ENCODE data around the gene ARID5B. TPM values are rescaled to one million over a fixed set of nuclear protein-coding genes. Genes with fewer than 3 reads are reported as not detected.
A peak's percentile ranks its signal among the peaks of the same experiment; 100 is the strongest.

Gene ARID5B
- total and polyA plus RNA-seq, 2 of the 4 experiments (the other 2 are of a cell fraction) = 41.0 to 125 TPM

GRCh38 chr10:62062028-62062427 is 160.5 kb downstream of the ARID5B start:
- Histone ChIP-seq H2BK15ac (ENCODE audit: low read depth, low read length) (no peak overlapping the region), H4K5ac (ENCODE audit: low read depth, low read length) (no peak overlapping the region; the same call in 1 of the 2 replicates), H4K8ac (ENCODE audit: low read depth in 2 of 2, low read length in 2 of 2) (no peak overlapping the region), H2AK9ac (replicated peaks; ENCODE audit: low read depth, low read length, poor library complexity) (no peak overlapping the region), H3K23ac (ENCODE audit: low read depth, low read length) (no peak overlapping the region), H2BK5ac (ENCODE audit: low read depth, low read length, poor library complexity, severe bottlenecking) (peak overlapping the region; percentile 66), H3K36me3 (ENCODE audit: control insufficient read depth, insufficient read depth, low read length) (peaks cover 81% of the 10 kb centered on the region), H3K9ac (ENCODE audit: low read depth, low read length) (no peak overlapping the region), H2AK5ac (ENCODE audit: low read depth, low read length) (no peak overlapping the region), H3K27me3 (ENCODE audit: control insufficient read depth, insufficient read depth, low read length) (no peaks in the 10 kb centered on the region), H3K9me3 (ENCODE audit: control insufficient read depth, insufficient read depth, low read length) (no peaks in the 10 kb centered on the region), H2AFZ (replicated peaks; ENCODE audit: low read length, poor library complexity) (no peak overlapping the region), H3K79me1 (ENCODE audit: low read depth in 1 of 2, low read length in 2 of 2) (peaks cover 16 to 82% of the 10 kb centered on the region in 2 experiments), H3K9me1 (ENCODE audit: insufficient read depth, low read length) (peaks cover 11% of the 10 kb centered on the region), H3K4me3 (ENCODE audit: insufficient read depth, low read depth, low read length) (no peak overlapping the region), H2BK120ac (ENCODE audit: low read depth, low read length) (no peak overlapping the region), H3K18ac (ENCODE audit: low read depth, low read length) (peak overlapping the region; percentile 17; the same call in 1 of the 2 replicates), H4K91ac (ENCODE audit: insufficient read depth, low read depth, low read length) (no peak overlapping the region), H2BK20ac (ENCODE audit: low read depth, low read length) (no peak overlapping the region), H3K27ac (ENCODE audit: insufficient read depth, low read length) (peak overlapping the region; percentile 13; the same call in 1 of the 2 replicates), H3K4ac (ENCODE audit: low read depth, low read length) (no peak overlapping the region), H3K4me2 (ENCODE audit: low read depth, low read length) (peak overlapping the region; percentile 10; the same call in 1 of the 2 replicates), H3K56ac (ENCODE audit: extremely low read depth, insufficient read depth, low read length) (no peak overlapping the region), H3K14ac (replicated peaks; ENCODE audit: low read depth, low read length) (no peak overlapping the region; the same call in 1 of the 2 replicates), H3K4me1 (ENCODE audit: control insufficient read depth, insufficient read depth, low read length) (peaks cover 12% of the 10 kb centered on the region), H4K20me1 (ENCODE audit: insufficient read depth, low read length) (peaks cover 74% of the 10 kb centered on the region)
- CTCF ChIA-PET = interaction anchor here (0.7 kb wide), 1 partner anchor 8 kb away, joined by 3 read pairs; no protein-coding TSS in a partner anchor
- in situ Hi-C loops (cut with MboI; ENCODE audit: low sequenced_read_pairs) = no loop called here
- dilution Hi-C loops (cut with HindIII; ENCODE audit: low sequenced_read_pairs, unreplicated experiment) = no loop called here
- WGBS, 2 experiments (ENCODE audit: extremely low coverage in 2 of 2, insufficient read length in 1 of 2) = no CpG with 5 or more reads among the region's 1 CpG
- no peak for ATAC-seq (ENCODE audit: low read depth)
- BruUV-seq (replicated peaks) = no TSS peak
- intact Hi-C loops (cut with micrococcal nuclease) = no loop called here
- TF ChIP-seq SMC3 (IDR thresholded peaks at IDR 0.05; ENCODE audit: low read depth, low read length) (no peak), MAFK (IDR thresholded peaks at IDR 0.05; ENCODE audit: low read depth, low read length) (no peak), CHD1 (IDR thresholded peaks at IDR 0.05; ENCODE audit: low read depth, low read length) (no peak), MAZ (IDR thresholded peaks at IDR 0.05; ENCODE audit: borderline replicate concordance, low read depth, low read length) (no peak), RFX5 (IDR thresholded peaks at IDR 0.05; ENCODE audit: low read depth, low read length) (no peak), CEBPB (IDR thresholded peaks at IDR 0.05; ENCODE audit: low read depth, low read length) (no peak), POLR2A (IDR thresholded peaks at IDR 0.05; ENCODE audit: low read depth, low read length) (no peak), CTCF (conservative IDR thresholded peaks at IDR 0.05; ENCODE audit: low read depth, low read length) (no peak), NFE2L2 (IDR thresholded peaks at IDR 0.05; ENCODE audit: low read depth, low read length) (no peak), ELK1 (IDR thresholded peaks at IDR 0.05; ENCODE audit: borderline replicate concordance, low read depth, low read length) (no peak), RCOR1 (IDR thresholded peaks at IDR 0.05; ENCODE audit: insufficient replicate concordance, low read length) (no peak), FOS (IDR thresholded peaks at IDR 0.05; ENCODE audit: low read depth, low read length) (no peak)
- no peak for DNase-seq
- POLR2A ChIA-PET (ENCODE audit: unreplicated experiment) = interaction anchor here (0.7 to 1.0 kb wide), 3 partner anchors 10 to 24 kb away, joined by 3 to 4 read pairs (median 3); no protein-coding TSS in a partner anchor
